Skeletal muscle satellite cell (primary cell): ENCODE results near the gene PPP1R10.
"Not testable (repeated sequence)": the region's sequence is repeated elsewhere in the genome, so short reads cannot be mapped to it uniquely, and the experiment has no call there.

Experiments used
- H3K27me3 ChIP-seq: 2 replicates; pipeline ENCODE4 v1.7.0; 2013; ENCODE audit warnings: low read length; ENCODE audit not compliant: control insufficient read depth, insufficient read depth
- H3K36me3 ChIP-seq: 2 replicates; pipeline ENCODE4 v1.7.0; 2013; ENCODE audit warnings: mild to moderate bottlenecking, control low read depth, low read length; ENCODE audit not compliant: insufficient read depth
- H3K4me1 ChIP-seq: 2 replicates; pipeline ENCODE4 v1.7.0; 2013; ENCODE audit warnings: low read length; ENCODE audit not compliant: control insufficient read depth, insufficient read depth
- H3K4me2 ChIP-seq: 2 replicates; pipeline ENCODE4 v1.7.0; 2013; ENCODE audit warnings: mild to moderate bottlenecking, low read length
- H3K4me3 ChIP-seq: 2 replicates; pipeline ENCODE4 v1.7.0; 2013; ENCODE audit warnings: low read length
- H3K9ac ChIP-seq: 2 replicates; pipeline ENCODE4 v1.7.0; 2013; ENCODE audit warnings: mild to moderate bottlenecking, low read depth, low read length, moderate library complexity
- H3K9me3 ChIP-seq: replicated peaks from 2 replicates; pipeline ENCODE4 v1.7.0; 2013; ENCODE audit warnings: mild to moderate bottlenecking, control low read depth, low read length

The PPP1R10 gene

DNA sequence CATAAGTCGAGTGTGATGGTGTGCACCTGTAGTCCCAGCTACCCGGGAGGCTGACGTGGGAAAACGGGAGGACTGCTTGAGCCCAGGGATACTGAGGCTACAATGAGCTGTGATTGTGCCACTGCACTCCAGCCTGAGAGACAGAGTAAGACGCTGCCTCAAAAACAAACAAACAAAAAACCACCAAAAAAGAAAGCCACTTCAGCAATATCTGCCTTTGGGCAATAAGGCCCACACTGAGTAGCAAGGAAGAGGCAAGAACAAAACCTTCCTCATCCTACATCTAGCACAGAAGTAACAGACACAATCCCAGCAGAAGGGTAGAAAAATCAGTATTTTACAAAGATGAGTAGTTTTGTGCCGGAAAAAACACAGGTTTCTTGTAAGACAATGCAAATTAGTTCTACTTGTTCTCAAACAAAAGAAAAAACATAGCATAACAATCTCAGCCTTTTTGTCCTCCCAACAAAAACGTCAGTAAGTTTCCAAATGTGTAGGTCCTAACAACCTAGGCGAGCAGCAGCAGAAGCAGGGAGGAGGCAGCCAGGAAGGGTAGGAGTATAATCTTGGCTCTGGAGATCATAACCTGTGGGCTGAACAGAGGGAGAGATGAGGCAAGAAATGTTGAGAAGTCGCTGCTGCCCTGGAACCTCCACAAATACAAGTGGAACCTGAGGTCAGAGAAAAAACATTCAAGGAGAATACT is 5.7 kb downstream of the PPP1R10 start:
- Histone ChIP-seq H3K27me3 (no peaks in the 10 kb centered on the region), H3K4me3 (no peak overlapping the region), H3K4me1 (peaks cover 28% of the 10 kb centered on the region), H3K4me2 (no peak overlapping the region), H3K36me3 (peaks cover 45% of the 10 kb centered on the region), H3K9ac (no peak overlapping the region), H3K9me3 (no peaks in the 10 kb centered on the region)

GRCh38 chr6:30610065-30610464 is 7.0 kb downstream of the PPP1R10 start:
- Histone ChIP-seq H3K27me3 (no peaks in the 10 kb centered on the region), H3K9ac (no peak overlapping the region), H3K4me1 (peaks cover 22% of the 10 kb centered on the region), H3K4me3 (no peak overlapping the region), H3K9me3 (no peaks in the 10 kb centered on the region), H3K4me2 (no peak overlapping the region), H3K36me3 (peaks cover 50% of the 10 kb centered on the region)

- H3K4me1 ChIP-seq = no peaks in the 10 kb centered on the region
- no peaks in the 10 kb centered on the region for H3K27me3 ChIP-seq
- no peak overlapping the region for H3K4me2 ChIP-seq
- peaks cover 88% of the 10 kb centered on the region for H3K36me3 ChIP-seq
- H3K4me3 ChIP-seq = no peak overlapping the region
- H3K9me3 ChIP-seq = no peaks in the 10 kb centered on the region
- no peak overlapping the region for H3K9ac ChIP-seq
Observed at GRCh38 chr6:30603961-30604360, 13.1 kb downstream of the PPP1R10 start.

- no peak overlapping the region for H3K9ac ChIP-seq
Observed at GRCh38 chr6:30601815-30602641, 15.0 kb downstream of the PPP1R10 start.

GRCh38 chr6:30601436-30601814 is 15.6 kb downstream of the PPP1R10 start:
- H3K9me3 ChIP-seq = no peaks in the 10 kb centered on the region
- no peak overlapping the region for H3K9ac ChIP-seq
- H3K4me3 ChIP-seq = no peak overlapping the region
- H3K4me1 ChIP-seq = no peaks in the 10 kb centered on the region
- peaks cover 66% of the 10 kb centered on the region for H3K36me3 ChIP-seq
- H3K4me2 ChIP-seq = no peak overlapping the region
- no peaks in the 10 kb centered on the region for H3K27me3 ChIP-seq

More at GRCh38 chr6:30601815-30602641, 15.0 kb downstream of the PPP1R10 start:
- Histone ChIP-seq H3K9me3 (no peaks in the 10 kb centered on the region), H3K4me2 (no peak overlapping the region), H3K27me3 (no peaks in the 10 kb centered on the region), H3K4me1 (no peaks in the 10 kb centered on the region), H3K4me3 (no peak overlapping the region), H3K36me3 (peaks cover 72% of the 10 kb centered on the region)

DNA sequence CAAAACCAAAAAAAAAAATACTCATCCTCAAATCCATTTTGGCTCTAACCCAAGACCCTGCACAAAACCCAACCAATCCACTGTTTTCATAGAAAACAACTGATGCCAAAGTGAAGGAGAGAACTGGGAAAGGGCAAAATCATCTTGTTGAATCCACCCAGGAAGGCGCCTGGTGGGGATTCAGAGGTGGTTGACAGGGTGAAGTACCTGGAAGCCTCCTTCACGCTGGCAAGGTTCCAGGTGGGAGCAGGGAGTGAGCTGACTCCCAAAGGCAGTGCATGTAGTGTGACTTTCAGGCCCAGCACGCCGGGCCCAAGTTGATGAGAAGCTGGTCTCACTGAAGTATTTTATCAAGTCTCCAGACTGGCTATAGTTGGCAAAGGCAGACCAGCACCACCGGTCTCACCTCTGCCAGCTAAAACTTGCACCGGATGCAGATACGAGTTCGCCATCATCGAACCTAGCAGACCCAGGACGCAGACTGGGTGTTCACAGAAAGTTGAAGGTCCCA is 16.5 kb downstream of the PPP1R10 start:
- H3K27me3 ChIP-seq = no peaks in the 10 kb centered on the region
- H3K36me3 ChIP-seq = peaks cover 58% of the 10 kb centered on the region
- H3K4me1 ChIP-seq = no peaks in the 10 kb centered on the region
- no peak overlapping the region for H3K4me3 ChIP-seq
- H3K4me2 ChIP-seq = no peak overlapping the region
- no peaks in the 10 kb centered on the region for H3K9me3 ChIP-seq
- H3K9ac ChIP-seq = no peak overlapping the region

GRCh38 chr6:30599625-30600324 is 17.3 kb downstream of the PPP1R10 start:
- H3K4me3 ChIP-seq = no peak overlapping the region
- no peaks in the 10 kb centered on the region for H3K4me1 ChIP-seq
- no peak overlapping the region for H3K4me2 ChIP-seq
- H3K27me3 ChIP-seq = no peaks in the 10 kb centered on the region
- H3K9me3 ChIP-seq = no peaks in the 10 kb centered on the region
- peaks cover 54% of the 10 kb centered on the region for H3K36me3 ChIP-seq
- no peak overlapping the region for H3K9ac ChIP-seq

DNA sequence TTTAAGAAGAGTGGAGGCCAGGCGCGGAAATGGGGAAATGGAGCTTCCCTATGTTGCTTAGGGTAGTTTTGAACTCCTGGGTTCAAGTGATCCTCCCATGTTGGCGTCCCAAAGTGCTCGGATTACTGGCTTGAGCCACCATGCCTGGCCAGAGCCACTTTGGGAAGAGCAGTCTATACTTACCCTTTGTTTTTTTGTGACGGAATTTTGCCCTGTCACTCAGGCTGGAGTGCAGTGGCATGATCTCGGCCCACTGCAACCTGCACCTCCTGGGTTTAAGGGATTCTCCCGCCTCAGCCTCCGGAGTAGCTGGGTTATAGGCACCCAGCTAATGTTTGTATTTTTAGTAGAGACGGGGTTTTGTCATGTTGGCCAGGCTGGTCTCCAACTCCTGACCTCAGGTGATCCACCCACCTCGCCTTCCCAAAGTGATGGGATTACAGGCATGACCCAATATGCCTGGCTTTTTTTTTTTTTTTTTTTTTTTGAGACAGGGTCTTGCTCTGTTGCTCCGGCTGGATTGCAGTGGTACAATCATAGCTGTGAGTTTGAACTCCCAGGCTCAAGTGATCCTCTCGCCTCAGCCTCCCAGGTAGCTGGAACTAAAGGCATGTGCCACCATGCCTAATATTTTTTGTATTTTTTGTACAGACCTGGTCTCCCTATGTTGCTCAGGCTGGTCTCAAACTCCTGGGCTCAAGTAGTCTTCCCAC is 18.0 kb downstream of the PPP1R10 start:
- Histone ChIP-seq H3K36me3 (peaks cover 51% of the 10 kb centered on the region), H3K9me3 (no peaks in the 10 kb centered on the region), H3K4me1 (no peaks in the 10 kb centered on the region), H3K9ac (no peak overlapping the region), H3K27me3 (no peaks in the 10 kb centered on the region), H3K4me3 (no peak overlapping the region), H3K4me2 (no peak overlapping the region)

DNA sequence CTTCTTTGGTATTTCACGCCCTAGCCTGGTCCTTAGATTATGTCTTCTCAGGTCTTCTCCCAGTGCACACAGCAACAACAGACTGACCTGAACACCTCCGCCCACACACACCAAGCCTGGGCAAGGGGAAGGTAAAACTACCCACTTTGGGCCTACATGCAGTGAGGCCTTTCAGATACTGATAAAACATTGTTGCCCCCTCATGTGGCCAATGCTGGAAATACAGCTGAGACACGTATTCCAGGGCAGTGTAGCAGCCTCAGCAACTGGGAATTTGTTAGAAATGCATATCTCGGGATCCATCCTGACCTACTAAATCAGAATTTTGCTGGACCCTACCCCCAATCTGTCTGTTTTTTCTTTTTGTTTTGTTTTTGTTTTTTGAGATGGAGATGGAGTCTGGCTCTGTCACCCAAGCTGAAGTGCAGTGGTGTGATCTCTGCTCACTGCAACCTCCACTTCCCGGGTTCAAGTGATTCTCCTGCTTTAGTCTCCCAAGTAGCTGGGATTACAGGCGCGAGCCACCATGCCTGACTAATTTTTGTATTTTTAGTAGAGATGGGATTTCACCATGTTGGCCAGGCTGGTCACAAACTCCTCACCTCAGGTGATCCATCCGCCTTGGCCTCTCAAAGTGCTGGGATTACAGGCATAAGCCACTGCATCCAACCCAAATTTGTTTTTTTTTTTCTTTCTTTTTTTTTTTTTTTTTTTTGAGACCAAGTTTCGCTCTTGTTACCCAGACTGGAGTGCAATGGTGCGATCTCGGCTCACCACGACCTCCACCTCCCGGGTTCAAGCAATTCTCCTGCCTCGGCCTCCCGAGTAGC is 19.5 kb downstream of the PPP1R10 start:
- H3K27me3 ChIP-seq, H3K4me2 ChIP-seq, H3K9me3 ChIP-seq, H3K4me1 ChIP-seq, H3K4me3 ChIP-seq, H3K9ac ChIP-seq: not testable (repeated sequence)
- peaks cover 37% of the 10 kb centered on the region for H3K36me3 ChIP-seq

DNA sequence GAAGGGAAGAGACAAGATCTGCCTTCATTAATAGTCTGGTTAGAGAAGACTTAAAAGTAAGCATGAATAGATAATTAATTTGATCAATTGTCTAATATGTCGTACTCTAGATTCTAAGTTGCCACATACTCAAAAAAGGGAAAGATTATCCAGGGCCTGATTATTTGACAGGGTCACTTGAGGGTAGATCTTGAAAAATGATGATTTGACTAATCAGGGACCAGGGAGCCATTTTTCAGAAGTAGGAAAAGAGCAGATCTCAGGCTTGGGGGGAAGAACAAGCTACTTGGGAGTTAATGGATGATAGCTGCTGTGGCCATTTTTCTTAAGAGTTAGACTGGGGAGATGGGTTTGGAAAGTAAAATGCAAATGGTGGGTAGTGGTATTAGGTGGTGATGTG is 24.8 kb downstream of the PPP1R10 start:
- Histone ChIP-seq H3K36me3 (peaks cover 44% of the 10 kb centered on the region), H3K4me3 (no peak overlapping the region), H3K9ac (no peak overlapping the region), H3K27me3 (no peaks in the 10 kb centered on the region), H3K4me2 (no peak overlapping the region), H3K9me3 (no peaks in the 10 kb centered on the region), H3K4me1 (peaks cover 19% of the 10 kb centered on the region)
